ENCODE measurements around the gene FOXD4L3.
"Not testable (repeated sequence)": the region's sequence is repeated elsewhere in the genome, so short reads cannot be mapped to it uniquely, and the experiment has no call there.

FOXD4L3 gene

DNA sequence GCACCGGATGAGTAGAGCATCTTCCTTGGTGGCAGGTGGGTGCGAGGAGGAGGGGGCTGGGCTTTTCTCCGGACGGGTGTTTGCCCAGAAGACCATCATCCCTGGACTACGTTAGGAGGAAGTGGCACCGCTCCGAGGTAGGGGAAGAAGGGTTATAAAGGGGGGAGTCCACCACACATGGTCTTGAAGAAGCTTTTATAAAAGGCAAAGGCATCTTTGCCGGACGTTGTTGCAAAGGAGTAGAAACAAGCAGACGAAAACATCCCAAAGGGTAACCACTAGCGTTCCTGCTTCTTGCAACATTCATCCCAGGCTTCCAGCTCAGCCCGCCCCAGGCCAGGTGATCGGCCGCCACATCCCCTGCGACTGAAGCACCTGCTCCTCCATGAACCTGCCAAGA is at the start of gene FOXD4L3:
TSS of gene FOXD4L3 (plus strand) at position 301 of the 400 bp plus-strand sequence. CDS start at position 386, 85 bp downstream.
- DNase-seq (ENCODE audit: low read depth); H3K4me3 ChIP-seq (ENCODE audit: control insufficient read depth, low read depth, low read length): not testable (repeated sequence)

GRCh38 chr9:68281041-68281440 is 21.6 kb upstream of the FOXD4L3 start:
- H3K4me3 ChIP-seq (ENCODE audit: control insufficient read depth, low read depth, low read length); DNase-seq (ENCODE audit: low read depth): not testable (repeated sequence)

- DNase-seq (ENCODE audit: low read depth); H3K4me3 ChIP-seq (ENCODE audit: control insufficient read depth, low read depth, low read length): not testable (repeated sequence)
These were observed 1.1 kb downstream of the FOXD4L3 start for GRCh38 chr9:68303771-68304170.

- not testable (repeated sequence) for DNase-seq (ENCODE audit: low read depth); H3K4me3 ChIP-seq (ENCODE audit: control insufficient read depth, low read depth, low read length)
These were observed 1.5 kb downstream of the FOXD4L3 start for GRCh38 chr9:68304212-68304611.

- not testable (repeated sequence) for H3K4me3 ChIP-seq (ENCODE audit: control insufficient read depth, low read depth, low read length); DNase-seq (ENCODE audit: low read depth)
These were observed 2.1 kb downstream of the FOXD4L3 start for GRCh38 chr9:68304777-68305176.

- not testable (repeated sequence) for DNase-seq (ENCODE audit: low read depth); H3K4me3 ChIP-seq (ENCODE audit: control insufficient read depth, low read depth, low read length)
These were observed 3.1 kb downstream of the FOXD4L3 start for GRCh38 chr9:68305680-68306285.

DNA sequence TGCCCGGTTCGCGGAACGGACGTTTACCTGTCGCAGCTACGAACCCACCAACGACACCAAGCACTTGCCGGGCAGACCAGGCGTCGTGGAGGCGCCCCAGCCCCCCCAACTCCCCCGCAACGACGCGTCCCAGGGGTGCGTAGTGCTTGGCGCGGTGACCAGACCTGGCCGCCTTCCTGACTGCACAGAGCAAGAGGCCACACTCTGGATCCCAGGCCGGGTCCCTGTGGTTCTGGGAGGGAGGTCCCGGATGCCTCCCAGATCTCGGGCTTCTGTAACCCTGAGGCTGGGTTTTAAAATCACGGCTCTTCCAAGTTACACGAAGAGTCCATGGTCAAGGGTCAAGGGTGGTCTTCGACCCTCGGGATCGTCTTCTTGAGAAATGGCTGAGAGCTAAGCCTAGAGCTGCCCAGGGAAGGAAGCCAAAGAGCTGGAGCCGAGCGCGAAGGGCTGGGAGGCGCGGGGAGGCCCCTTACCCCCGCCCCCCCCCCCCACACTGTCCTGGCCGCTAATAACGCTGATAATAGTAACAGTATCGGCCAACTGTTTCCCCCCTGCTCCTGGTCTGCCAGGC is 3.8 kb downstream of the FOXD4L3 start:
- DNase-seq (ENCODE audit: low read depth): not testable (repeated sequence)

GRCh38 chr9:68307127-68307526 is 4.5 kb downstream of the FOXD4L3 start:
- not testable (repeated sequence) for H3K4me3 ChIP-seq (ENCODE audit: control insufficient read depth, low read depth, low read length); DNase-seq (ENCODE audit: low read depth)

More for the DNA sequence above, 3.8 kb downstream of the FOXD4L3 start:
- H3K4me3 ChIP-seq (ENCODE audit: control insufficient read depth, low read depth, low read length): not testable (repeated sequence)

DNA sequence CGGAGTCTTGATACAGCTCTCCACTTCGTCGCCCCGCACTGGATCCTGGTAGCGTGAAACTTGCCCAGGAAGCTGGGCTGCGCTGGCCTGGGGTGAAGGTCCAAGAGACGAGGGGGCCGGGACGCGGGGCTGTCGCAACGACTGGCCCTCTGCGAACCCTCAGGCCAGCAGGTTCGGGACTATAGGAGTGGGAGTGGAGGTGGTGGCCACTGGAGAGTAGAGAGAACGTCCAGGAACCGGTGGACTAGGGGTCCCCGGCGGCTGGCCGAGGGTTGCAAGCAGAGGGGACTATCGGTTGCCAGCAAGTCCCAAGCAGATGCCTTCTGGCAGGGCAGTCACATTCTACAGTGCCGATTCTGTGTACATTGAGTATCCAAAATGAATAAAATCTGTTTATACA is 5.0 kb downstream of the FOXD4L3 start:
- not testable (repeated sequence) for DNase-seq (ENCODE audit: low read depth); H3K4me3 ChIP-seq (ENCODE audit: control insufficient read depth, low read depth, low read length)

GRCh38 chr9:68311208-68311607 is 8.5 kb downstream of the FOXD4L3 start:
- H3K4me3 ChIP-seq (ENCODE audit: control insufficient read depth, low read depth, low read length); DNase-seq (ENCODE audit: low read depth): not testable (repeated sequence)

- not testable (repeated sequence) for DNase-seq (ENCODE audit: low read depth); H3K4me3 ChIP-seq (ENCODE audit: control insufficient read depth, low read depth, low read length)
These were observed 15.5 kb downstream of the FOXD4L3 start for GRCh38 chr9:68318209-68318608.

DNA sequence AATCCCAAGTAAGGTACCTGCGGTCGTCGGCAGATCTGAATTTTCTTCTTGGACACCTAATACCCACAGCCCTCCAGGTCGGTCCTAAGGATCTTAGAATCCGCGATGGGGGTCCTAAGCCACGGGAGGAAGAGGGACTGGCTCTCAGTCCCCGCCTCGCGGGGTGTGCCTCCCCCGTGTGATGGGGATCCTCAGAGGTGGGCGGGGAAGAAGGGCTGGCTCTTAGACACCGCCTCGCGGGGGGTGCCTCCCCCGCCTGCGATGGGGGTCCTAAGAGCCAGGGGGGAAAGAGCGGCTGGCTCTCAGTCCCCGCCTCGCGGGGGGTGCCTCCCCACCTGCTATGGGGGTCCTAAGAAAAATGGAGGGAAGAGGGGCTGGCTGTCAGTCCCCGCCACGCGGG is 21.1 kb downstream of the FOXD4L3 start:
- DNase-seq (ENCODE audit: low read depth); H3K4me3 ChIP-seq (ENCODE audit: control insufficient read depth, low read depth, low read length): not testable (repeated sequence)

DNA sequence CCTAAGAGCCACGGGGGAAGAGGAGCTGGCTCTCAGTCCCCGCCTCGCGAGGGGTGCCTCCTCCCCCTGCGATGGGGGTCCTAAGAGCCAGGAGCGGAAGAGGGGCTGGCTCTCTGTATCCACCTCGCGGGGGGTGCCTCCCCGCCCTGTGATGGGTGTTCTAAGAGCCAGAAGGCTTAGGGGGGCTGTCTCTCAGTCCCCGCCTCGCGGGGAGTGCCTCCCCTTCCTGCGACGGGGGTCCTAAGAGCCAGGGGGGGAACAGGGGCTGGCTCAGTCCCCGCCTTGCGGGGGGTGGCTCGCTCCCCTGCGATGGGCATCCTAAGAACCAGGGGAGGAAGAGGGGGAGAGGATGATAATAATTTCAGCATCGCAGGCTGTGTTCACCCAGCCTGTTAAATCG is 21.9 kb downstream of the FOXD4L3 start:
- H3K4me3 ChIP-seq (ENCODE audit: control insufficient read depth, low read depth, low read length); DNase-seq (ENCODE audit: low read depth): not testable (repeated sequence)

DNA sequence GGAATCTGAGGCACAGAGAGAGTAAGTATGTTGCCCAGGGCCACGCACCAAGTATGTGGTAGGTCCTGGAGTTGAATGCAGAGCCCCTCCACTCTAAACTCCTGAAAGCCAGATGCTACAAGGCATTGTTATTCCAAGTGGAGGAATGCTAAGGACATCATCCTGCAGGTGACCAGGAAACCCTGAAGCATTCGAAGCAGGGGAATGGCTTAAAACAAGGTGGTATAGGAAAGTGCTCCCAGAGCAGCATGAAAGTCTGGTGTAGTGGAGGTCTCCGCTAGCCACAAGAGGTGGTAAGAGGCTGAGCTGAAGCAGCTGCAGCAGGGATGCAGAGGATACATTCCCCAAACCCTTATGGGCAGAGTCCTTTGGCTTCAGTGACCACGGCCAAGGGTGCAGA is 26.4 kb downstream of the FOXD4L3 start:
- not testable (repeated sequence) for H3K4me3 ChIP-seq (ENCODE audit: control insufficient read depth, low read depth, low read length); DNase-seq (ENCODE audit: low read depth)

GRCh38 chr9:68330531-68331173 is 28.0 kb downstream of the FOXD4L3 start:
- H3K4me3 ChIP-seq (ENCODE audit: control insufficient read depth, low read depth, low read length): not testable (repeated sequence)
- peak; percentile 20 for DNase-seq (ENCODE audit: low read depth)

GRCh38 chr9:68332122-68332521 is 29.5 kb downstream of the FOXD4L3 start:
- DNase-seq (ENCODE audit: low read depth); H3K4me3 ChIP-seq (ENCODE audit: control insufficient read depth, low read depth, low read length): not testable (repeated sequence)

- H3K4me3 ChIP-seq (ENCODE audit: control insufficient read depth, low read depth, low read length); DNase-seq (ENCODE audit: low read depth): not testable (repeated sequence)
These were observed 33.3 kb downstream of the FOXD4L3 start for GRCh38 chr9:68335935-68336334.

GRCh38 chr9:68336639-68337339 is 34.1 kb downstream of the FOXD4L3 start:
- not testable (repeated sequence) for H3K4me3 ChIP-seq (ENCODE audit: control insufficient read depth, low read depth, low read length); DNase-seq (ENCODE audit: low read depth)

GRCh38 chr9:68338000-68338399 is 35.3 kb downstream of the FOXD4L3 start:
- not testable (repeated sequence) for DNase-seq (ENCODE audit: low read depth); H3K4me3 ChIP-seq (ENCODE audit: control insufficient read depth, low read depth, low read length)
